HCEC 1CT (cell line): Measurements from ENCODE around the gene SREBF2.

Experiments
- DNase-seq: peaks from one replicate; pipeline ENCODE4 v3.0.0-alpha.2; 2017

The SREBF2 gene

DNA sequence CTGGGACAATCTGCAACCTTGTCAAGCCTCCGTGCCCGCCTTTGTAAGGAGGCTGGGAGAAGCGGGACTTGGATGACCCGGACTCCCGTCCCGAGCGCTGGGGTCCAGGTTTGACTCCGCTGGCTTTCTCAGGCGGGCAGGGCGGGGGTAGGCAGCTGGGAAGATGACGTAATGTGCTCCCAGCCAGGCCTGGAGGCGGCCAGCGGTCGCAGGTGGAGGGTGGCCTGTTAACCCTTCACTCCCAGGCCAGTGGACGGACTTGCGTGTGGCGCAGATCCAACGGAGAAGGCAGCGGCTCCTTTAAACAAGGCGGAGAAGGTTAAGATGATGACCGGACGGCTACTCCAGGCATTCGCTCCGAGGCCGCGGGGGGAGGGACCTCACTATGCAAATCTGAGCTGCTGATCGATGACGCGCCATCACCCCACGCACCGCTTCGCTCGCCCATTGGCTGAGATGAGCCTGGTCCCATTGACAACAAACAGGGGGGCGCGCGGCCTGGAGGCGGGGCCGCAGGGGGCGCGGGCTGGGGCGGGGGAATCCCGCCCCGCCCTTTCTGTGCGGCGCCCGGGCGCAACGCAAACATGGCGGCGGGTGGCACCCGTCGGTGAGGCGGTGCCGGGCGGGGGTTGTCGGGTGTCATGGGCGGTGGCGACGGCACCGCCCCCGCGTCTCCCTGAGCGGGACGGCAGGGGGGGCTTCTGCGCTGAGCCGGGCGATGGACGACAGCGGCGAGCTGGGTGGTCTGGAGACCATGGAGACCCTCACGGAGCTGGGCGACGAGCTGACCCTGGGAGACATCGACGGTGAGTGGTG is at the start of gene SREBF2:
Gene SREBF2, plus strand, starts transcription at position 553 of the 816 bp plus-strand sequence. Its CDS starts 166 bp downstream, at position 719.
- peak; percentile 100 for DNase-seq

DNA sequence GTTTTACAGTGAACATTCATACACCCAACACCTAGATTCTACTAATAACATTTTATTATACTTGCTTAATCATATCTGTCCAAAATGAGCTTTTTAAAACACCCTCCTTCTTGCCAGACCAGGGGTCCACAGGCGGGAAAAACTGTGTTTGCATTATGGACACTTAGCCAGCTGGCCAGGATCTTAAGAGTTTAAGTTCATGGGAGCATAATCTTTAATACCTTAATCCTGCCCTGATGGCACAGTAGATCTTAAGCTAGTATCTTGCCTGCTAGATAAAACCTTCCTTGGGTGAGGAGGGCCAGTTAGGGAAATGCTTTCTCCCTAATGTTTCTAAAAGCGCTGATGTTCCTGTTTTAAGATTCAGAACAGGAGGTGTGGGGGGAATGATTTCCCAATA is 45.6 kb upstream of the SREBF2 start:
- no peak for DNase-seq

- DNase-seq: no peak
These were observed 39.0 kb upstream of the SREBF2 start for GRCh38 chr22:41793871-41794270.

GRCh38 chr22:41798736-41799135 is 34.2 kb upstream of the SREBF2 start:
- DNase-seq: no peak

DNA sequence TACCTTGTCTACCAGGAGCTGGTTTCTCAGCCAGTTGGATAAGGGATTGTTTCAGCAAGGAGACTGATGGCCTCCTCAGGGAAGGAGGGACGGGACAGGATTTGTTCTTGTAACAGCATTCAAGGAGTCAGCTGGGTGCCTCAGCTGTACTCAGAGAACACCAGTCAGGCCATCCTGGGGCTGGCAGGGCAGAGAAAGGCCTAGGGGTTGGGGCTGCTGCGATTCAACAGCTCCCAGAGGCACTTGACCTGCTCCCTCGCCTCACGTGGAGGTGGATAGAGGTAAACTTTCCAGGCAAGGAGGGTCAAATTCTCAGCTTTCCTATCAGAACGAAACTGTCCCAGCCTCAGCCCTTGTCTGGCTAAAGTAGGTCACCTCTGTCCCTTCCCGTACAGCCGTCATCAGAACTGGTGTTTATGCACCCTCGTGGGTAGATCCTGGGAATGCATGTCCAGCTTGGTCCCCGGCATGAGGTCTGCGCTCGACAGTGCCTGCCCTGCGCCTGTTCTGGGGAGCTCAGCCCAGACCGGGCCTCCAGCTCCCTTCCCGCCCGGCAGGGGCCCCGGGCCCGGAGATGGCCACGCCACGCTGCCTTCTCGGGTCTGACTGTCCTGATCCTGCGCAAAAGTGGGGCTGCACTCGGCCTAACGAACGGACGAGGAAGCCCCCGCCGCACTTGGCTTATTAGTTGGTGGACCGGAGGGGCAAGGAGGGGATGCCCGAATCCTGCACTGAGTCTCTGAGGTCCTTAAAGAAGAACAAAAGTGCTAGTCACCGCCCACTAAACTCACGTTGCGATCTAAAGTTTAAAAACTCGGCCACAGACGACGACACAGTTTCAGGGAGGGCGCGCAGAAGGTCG is 33.2 kb upstream of the SREBF2 start:
- no peak for DNase-seq

- DNase-seq: peak; percentile 76
These were observed 32.4 kb upstream of the SREBF2 start, which contains the start of gene CCDC134 for GRCh38 chr22:41800348-41801146. Gene CCDC134 (plus strand): TSS chr22:41800679. CDS start chr22:41808891, 8,212 bp downstream.

DNA sequence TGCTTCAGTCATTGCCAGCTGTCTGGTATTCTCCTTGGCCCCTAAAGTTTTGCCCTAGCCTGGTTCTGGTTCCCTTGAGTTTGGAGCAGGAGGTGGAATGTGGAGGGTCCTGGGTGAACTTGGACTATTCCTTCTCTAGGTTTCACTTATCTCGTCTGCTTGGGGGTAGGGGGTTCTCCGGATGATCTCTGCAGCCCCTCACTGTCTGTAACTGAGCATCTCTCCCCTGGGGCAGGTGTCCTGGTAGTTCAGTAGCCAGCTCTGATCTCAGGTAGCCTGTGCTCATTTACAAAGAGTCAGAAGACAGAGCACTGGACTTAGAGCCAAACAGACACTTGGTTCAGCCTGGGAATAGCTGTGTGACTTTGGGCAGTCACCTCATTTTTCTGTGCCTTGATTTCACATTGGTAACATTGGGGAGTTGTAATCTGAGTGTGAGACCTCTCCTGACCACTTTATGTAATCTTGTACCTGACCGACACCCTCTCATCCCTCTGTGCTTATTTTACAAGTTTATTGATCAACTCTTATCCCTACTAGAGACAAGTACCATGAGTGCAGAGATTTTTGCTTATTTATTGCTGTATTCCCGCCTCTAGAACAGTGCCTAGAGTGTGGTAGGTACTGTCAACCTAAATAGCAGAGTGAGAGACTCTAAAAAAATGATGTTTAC is 31.6 kb upstream of the SREBF2 start:
- no peak for DNase-seq

GRCh38 chr22:41801886-41802285 is 31.0 kb upstream of the SREBF2 start:
- DNase-seq: no peak

DNA sequence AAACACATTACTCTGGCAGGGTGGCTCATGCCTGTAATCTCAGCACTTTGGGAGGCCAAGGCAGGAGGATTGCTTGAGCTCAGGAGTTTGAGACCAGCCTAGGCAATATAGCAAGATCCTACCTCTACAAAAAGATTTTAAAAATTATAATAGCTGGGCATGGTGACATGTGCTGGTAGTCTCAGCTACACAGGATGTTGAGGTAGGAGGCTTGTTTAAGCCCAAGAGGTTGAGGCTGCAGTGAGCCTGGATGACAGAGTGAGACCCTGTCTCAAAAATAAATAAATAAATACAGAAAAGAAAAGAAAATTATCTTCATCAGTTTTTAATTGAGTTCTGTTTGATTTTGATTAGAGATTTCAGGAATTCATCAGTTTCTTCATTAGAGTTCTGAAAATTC is 27.3 kb upstream of the SREBF2 start:
- no peak for DNase-seq

- no peak for DNase-seq
These were observed 24.5 kb upstream of the SREBF2 start for GRCh38 chr22:41808400-41808799.

DNA sequence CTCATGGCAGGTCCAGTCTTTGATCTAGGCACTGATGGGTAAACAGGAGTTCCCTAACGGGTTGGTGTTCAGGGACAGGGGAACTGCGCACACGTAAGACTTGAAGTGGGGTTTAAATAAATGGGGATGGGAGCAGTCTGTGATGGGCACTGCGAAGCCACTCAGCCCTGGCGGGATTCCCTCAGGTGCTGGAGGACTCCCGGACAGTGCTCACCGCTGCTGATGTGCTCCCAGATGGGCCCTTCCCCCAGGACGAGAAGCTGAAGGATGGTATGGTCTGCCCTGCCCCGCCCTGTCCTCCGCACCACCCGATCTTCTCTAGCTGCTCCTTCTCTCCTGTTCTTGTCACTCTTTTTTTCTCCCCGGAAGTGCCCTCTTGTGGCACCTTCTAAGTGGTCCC is 22.9 kb upstream of the SREBF2 start:
- DNase-seq: no peak

- no peak for DNase-seq
These were observed 19.9 kb upstream of the SREBF2 start for GRCh38 chr22:41812805-41813545.

GRCh38 chr22:41813726-41814410 is 19.0 kb upstream of the SREBF2 start:
- DNase-seq: no peak

DNA sequence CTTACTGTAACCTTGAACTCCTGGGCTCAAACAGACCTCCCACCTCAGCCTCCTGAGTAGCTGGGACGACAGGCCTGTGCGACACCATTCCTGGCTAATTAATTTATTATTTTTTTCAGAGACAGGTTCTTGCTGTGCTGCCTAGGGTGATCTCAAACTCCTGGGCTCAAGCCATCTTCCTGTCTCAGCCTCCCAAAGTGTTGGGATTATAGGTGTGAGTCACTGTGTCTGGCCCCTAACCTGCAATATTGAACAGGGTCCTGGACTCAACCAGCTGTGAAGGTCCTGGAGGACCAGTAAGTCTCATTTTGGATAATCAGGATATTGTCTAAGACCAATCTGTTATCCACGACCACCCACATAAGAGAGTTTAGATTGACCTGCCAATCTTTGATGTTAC is 17.2 kb upstream of the SREBF2 start:
- no peak for DNase-seq

DNA sequence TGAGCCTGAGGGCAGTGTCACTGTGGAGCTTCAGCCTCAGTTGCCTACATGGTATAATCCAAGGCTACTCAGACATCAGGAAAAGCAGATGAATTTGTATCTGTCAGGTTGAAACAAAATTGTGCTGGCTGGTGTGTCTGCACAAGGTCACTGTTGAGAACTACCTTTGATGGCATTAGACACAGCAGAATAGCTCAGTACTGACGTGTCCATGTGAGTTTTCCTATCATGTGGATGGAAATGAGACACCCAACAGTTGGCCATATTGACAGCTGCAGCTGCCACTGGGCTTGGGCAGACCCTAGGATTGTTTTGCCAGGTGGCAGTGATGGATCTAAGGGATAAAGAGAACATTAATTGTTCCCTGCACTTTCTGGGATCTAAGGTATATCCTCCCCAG is 16.7 kb upstream of the SREBF2 start:
- no peak for DNase-seq

DNA sequence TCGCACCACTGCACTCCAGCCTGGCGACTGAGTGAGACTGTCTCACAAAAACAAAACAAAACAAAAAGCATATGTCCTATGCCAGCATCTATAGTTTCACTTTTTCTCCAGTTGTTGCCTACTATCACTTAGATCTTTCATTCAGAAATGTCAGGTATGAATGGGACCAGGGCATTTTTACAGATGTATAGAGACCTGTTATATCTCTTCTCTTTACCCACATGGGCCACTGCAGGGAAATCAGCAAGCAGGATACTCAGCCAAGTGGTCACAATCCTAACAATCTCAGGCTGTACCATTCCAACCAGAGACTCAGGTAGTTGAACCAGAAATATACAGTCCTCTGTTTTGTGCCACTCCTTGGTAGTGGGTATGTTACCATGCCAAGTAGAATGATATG is 16.0 kb upstream of the SREBF2 start:
- no peak for DNase-seq

DNA sequence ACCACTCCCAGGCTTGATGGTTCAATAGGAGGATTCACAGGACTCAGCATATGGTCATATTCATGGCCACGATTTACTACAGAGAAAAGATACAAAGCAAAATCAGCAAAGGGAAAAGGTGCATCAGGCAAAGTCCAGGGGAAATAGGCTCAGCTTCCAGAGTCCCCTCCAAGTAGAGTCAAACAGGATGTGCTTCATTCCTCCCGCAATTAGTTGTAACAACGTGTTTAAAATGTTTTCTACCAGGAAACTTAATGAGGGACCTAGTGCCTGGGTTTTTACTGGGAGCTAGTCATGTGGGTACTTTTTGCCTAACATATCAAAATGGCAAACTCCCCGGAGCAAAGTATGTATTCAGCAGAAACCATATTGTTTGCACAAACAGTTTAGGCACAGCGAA is 14.9 kb upstream of the SREBF2 start:
- DNase-seq: no peak

DNA sequence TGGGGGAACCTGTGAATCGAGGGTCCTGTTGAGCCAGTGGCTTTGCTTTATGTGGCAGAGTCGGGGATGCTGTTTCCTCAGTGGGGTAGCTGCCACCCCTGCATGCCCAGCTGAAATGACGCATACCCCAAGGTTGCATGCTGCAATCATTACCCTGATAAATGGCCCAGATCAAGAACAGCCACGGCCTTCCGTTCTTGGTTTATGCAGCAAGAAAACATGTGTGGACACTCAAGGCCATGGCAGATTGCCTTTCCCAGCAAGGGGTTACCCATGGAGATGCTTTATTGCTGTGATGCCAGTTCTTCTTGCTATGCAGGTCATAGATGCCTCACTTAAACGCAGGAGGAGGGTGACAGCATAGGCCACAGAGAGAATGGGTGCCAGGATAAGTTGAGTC is 14.3 kb upstream of the SREBF2 start:
- no peak for DNase-seq

DNA sequence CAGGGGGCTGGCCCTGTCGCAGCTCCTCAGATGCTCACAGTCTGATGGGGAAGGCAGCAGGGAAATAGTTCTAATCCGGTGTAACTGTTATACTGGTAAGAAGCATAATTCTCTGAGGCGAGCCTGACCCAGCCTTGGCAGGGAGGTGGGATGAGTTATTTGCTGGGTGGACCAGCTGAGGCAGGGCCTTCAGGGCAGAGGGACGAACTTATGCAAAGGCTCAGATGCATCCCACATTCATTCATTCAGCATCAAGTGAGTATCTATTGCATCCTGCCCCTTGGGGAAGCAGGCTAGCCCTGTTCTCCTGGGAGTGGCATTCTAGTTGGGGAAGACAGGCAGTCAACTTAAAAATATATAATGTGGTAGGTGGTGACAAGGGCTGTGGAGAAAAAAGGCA is 13.6 kb upstream of the SREBF2 start:
- DNase-seq: no peak

- no peak for DNase-seq
These were observed 12.5 kb upstream of the SREBF2 start for GRCh38 chr22:41820447-41820846.
